GM12873 (cell line): ENCODE measurements around the gene GRID1.
A peak's percentile ranks its signal among the peaks of the same experiment; 100 is the strongest.

Experiments used
- TF ChIP-seq, protein P1 (sequence below): IDR thresholded peaks from 2 replicates; pipeline ENCODE4 v1.5.1; 2012; ENCODE audit warnings: low read depth, mild to moderate bottlenecking, moderate library complexity, low read length, control low read depth; ENCODE audit not compliant: insufficient read depth; ENCODE audit errors: missing control alignments

The GRID1 gene

DNA sequence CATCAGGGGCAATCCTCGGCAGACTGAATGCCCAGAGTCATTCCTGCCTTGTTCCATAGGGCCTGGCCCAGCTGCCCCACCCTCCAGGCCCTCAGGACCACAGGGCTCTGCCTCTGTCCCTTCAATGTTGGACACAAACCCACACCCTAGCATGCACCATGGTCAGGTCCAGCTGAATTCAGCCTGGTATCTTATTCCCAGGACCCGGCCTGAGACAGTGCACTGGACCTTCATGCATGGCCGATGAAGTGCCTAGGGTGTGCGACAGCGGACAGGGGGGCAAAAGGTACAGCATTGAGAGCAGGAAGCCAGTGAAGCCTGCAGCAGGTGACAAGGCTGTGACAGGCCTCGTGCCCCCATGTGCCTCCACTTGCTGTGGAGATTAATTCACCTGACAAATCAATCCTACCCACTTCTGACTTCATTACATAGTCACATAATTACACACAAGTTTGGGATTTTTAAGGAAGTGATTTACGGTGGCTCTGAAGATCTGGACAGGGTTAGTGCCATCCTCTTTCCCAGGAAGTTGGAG lies 261.9 kb downstream of the GRID1 start:
- TF ChIP-seq, protein P1, sequence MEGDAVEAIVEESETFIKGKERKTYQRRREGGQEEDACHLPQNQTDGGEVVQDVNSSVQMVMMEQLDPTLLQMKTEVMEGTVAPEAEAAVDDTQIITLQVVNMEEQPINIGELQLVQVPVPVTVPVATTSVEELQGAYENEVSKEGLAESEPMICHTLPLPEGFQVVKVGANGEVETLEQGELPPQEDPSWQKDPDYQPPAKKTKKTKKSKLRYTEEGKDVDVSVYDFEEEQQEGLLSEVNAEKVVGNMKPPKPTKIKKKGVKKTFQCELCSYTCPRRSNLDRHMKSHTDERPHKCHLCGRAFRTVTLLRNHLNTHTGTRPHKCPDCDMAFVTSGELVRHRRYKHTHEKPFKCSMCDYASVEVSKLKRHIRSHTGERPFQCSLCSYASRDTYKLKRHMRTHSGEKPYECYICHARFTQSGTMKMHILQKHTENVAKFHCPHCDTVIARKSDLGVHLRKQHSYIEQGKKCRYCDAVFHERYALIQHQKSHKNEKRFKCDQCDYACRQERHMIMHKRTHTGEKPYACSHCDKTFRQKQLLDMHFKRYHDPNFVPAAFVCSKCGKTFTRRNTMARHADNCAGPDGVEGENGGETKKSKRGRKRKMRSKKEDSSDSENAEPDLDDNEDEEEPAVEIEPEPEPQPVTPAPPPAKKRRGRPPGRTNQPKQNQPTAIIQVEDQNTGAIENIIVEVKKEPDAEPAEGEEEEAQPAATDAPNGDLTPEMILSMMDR: no peak

DNA sequence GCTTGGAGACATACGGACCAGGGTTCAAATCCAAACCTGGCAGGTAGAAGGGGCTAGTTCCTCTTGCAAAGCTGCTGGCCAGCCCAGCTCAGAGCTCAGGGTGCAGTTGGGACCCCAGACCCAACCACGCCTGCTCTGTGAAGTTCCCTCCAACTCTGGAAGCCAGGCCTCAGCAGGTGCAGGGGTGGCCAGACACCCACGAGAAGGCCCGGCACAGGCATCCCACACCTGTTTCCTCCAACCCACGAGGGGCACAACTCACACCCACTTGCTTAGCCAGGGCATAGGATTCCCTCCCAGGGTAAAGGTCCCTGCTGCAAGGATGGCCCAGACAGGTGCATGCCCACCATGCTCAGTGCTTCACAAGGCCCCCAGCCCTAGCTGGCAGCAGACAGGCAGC lies 262.4 kb downstream of the GRID1 start:
- TF ChIP-seq, protein P1: no peak

DNA sequence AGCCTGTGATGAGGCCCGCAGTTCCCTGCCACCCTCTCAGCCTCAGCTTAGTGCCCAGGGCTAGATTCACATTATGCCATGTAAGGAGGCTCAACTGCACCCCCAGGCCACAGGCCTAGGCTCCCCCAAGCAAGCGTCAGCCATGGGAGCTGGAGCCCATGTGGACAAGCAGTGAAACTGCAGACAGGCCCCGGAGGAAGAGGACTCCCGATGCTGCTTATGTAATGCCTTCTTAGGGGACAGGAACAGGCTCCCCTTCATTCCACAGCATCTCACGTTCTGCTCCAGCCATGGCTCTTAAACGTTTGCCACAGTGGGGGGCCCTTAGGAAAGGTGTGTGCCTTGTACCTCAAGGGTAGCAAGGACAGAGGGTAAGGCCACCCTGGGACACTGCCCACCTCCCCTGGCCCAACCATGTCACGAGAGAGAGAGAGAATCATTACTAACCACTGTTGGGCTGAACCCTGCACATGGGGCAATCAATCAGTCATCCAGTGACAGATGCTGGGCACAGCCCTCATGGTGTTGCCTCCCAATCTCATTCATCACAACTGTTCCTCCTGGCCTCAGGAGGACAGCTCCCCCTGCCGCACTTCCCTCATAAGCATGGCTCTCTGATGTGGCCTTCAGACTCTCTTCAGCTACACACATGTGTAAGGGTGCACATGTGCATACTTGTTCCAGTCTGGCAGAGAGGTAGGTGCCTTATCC lies 263.0 kb downstream of the GRID1 start:
- TF ChIP-seq, protein P1: peak; percentile 35

DNA sequence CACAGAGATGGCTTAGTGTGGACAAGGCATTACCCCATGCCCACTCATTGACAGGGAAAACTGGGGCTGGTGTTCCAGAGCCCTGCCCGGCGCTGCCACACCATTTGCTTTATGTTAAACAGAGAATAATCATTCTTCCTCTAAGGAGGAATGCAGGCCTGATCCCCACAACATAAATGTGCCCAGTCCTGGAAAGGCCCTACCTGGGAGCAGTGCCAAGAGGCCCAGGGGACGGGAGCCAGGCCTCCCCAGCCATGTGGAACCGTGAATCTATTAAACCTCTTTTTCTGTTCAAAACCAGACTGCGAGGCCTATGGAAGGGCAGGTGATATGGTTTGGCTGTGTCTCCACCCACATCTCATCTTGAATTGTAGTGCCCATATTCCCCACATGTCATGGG lies 264.1 kb downstream of the GRID1 start:
- TF ChIP-seq, protein P1: no peak

DNA sequence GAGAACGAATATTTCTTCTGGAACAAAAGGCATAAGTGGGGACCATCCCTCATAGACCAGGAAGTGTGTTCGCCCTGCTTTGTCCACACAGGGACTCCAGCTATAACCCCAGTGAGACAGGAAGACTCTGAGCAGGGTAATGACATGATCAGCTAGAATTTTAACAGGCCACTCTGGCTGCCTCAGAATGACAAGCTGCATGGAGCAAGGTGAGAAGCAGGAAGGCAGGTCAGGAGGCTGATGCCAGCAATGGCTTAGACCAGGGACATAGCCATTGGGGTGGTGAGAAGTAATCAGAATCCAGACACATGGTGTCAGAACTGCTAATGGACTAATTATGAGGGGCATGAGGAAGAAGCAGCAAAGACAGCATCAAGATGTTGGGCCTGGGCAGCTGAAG lies 264.6 kb downstream of the GRID1 start:
- TF ChIP-seq, protein P1: no peak

DNA sequence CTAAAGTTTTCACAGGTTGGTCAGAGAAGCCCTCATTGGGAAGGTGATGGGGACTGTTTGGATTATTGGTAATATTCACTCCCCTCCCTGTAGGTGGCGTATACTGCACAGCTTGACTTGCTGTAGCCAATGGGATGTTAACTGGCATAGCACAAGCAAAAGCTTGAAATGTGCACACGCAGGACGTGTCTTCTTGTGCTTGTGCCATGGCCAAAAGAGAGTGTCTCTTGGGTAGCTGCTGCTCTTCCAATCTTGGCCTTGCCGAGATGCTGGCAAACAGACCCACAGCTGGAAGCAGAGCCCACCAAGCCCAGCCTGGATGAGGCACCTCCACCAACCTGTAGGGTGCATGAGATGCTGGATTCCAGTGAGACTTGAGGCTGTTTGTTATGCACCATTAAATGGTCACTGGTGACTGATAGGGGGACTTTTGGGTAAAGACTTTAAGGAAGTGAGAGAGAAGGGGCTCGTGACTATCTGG lies 266.0 kb downstream of the GRID1 start:
- TF ChIP-seq, protein P1: peak; percentile 77

DNA sequence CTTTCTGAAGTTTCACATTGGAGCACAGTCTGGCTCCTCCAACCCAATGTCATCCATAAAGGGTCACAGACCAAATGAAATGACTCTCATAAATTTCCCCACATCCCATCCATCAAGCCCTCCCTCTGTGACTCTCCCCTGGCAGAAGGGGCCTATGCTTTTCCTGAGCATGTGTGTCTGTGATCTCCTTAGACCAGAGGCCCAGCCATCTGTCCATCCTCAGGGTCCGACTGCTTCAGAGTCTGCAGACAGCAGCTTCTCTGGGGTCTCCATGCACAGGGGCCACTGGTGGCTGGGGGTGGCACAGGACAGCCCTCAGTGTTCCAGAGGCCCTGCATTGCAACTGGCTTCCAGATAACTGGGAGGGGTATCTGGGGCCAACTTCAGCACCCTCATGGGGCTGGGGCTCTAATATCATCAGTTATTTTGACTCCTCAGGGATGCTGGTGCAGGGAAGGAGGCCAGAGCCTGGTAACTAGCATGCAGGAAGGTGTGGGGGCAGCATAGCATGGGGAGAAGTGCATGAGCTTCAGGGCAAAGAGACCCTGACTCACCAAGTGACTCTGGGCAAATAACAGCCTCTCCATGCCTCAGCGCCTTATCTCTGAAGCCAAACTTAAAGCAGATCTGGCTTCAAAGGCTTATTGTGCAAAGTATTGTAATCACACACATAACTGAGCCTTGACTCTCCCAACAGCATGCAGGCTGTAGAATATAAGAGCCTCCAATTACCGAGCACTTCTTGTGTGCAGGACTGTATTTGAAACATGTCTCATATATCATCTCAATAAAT lies 266.9 kb downstream of the GRID1 start:
- TF ChIP-seq, protein P1: no peak
